PC-3 (cell line): Measurements from ENCODE around the gene RANGAP1. TPM values are rescaled to one million over a fixed set of nuclear protein-coding genes. Genes with fewer than 3 reads are reported as not detected.

Experiments used
- ATAC-seq: fragments of 200-7000 bp; cut with Tn5 transposase; 2 replicates; pipeline ENCODE4 v1.9.1; 2020; ENCODE audit warnings: mild to moderate bottlenecking, moderate library complexity
- BruUV-seq: library from RNA; stranded (reverse); fragments of 400-500 nt; replicated peaks from 2 replicates; lab custom pipeline; 2021; lab: Mats Ljungman, UMichigan
- CTCF ChIA-PET: fragments of 300-600 bp; sonication (Branson Sonifier 250); formaldehyde crosslinking; loops from one replicate; lab custom pipeline; 2022; ENCODE audit warnings: antibody characterized with exemption; lab: Charles Lee
- POLR2A ChIA-PET: fragments of 300-600 bp; sonication (Branson Sonifier 250); formaldehyde crosslinking; loops from one replicate; lab custom pipeline; 2022; ENCODE audit warnings: antibody characterized with exemption; ENCODE audit not compliant: unreplicated experiment; lab: Charles Lee
- DNase-seq: peaks from one replicate; pipeline ENCODE4 v3.0.0-alpha.2; 2015
- H2AFZ ChIP-seq: fragments of 300-600 bp; sonication (generic); 2 replicates; pipeline ENCODE4 v1.6.0; 2016; ENCODE audit warnings: antibody characterized with exemption, low read length
- H3F3A ChIP-seq: fragments of 300-600 bp; sonication (generic); one replicate; pipeline ENCODE4 v1.6.0; 2017; ENCODE audit warnings: antibody characterized with exemption, low read length, control low read depth, mild to moderate bottlenecking; ENCODE audit not compliant: unreplicated experiment
- H3K27ac ChIP-seq: fragments of 300-600 bp; sonication (generic); 2 replicates; pipeline ENCODE4 v1.5.1; 2016; ENCODE audit warnings: mild to moderate bottlenecking, low read length
- H3K27me3 ChIP-seq: fragments of 300-600 bp; sonication (generic); 2 replicates; pipeline ENCODE4 v1.6.1; 2016; ENCODE audit warnings: low read length, mixed read lengths
- H3K36me3 ChIP-seq: fragments of 300-600 bp; sonication (generic); 2 replicates; pipeline ENCODE4 v1.6.1; 2016; ENCODE audit warnings: low read depth, mixed run types, low read length, mixed read lengths
- H3K4me1 ChIP-seq: fragments of 300-600 bp; sonication (generic); 2 replicates; pipeline ENCODE4 v1.5.1; 2016; ENCODE audit warnings: low read length; ENCODE audit not compliant: insufficient read depth
- H3K4me2 ChIP-seq: fragments of 300-600 bp; sonication (generic); 2 replicates; pipeline ENCODE4 v1.6.0; 2016; ENCODE audit warnings: low read length
- H3K4me3 ChIP-seq: fragments of 300-600 bp; sonication (generic); 2 replicates; pipeline ENCODE4 v1.5.1; 2016; ENCODE audit warnings: mild to moderate bottlenecking, low read length, mixed read lengths
- H3K79me2 ChIP-seq: fragments of 300-600 bp; sonication (generic); 2 replicates; pipeline ENCODE4 v1.6.1; 2017; ENCODE audit warnings: low read length, mixed read lengths
- H3K9ac ChIP-seq: fragments of 300-600 bp; sonication (generic); 2 replicates; pipeline ENCODE4 v1.6.0; 2016; ENCODE audit warnings: mild to moderate bottlenecking, low read length
- H3K9me2 ChIP-seq: fragments of 300-600 bp; sonication (generic); replicated peaks from 2 replicates; pipeline ENCODE4 v1.6.1; 2016; ENCODE audit warnings: mixed run types, low read length, mixed read lengths
- H3K9me3 ChIP-seq: fragments of 300-600 bp; sonication (generic); 2 replicates; pipeline ENCODE4 v1.6.1; 2016; ENCODE audit warnings: low read length, mixed read lengths
- H4K20me1 ChIP-seq: fragments of 300-600 bp; sonication (generic); 2 replicates; pipeline ENCODE4 v1.6.1; 2016; ENCODE audit warnings: low read length, mixed read lengths
- EZH2 ChIP-seq: fragments of 300-600 bp; sonication (generic); IDR thresholded peaks from one replicate; pipeline ENCODE4 v1.6.1; 2017; ENCODE audit warnings: antibody characterized with exemption, mild to moderate bottlenecking, low read length; ENCODE audit not compliant: unreplicated experiment
- EZH2phosphoT487 ChIP-seq: fragments of 300-600 bp; sonication (generic); IDR thresholded peaks from 2 replicates; pipeline ENCODE4 v1.6.1; 2018; ENCODE audit warnings: mild to moderate bottlenecking, antibody characterized with exemption, low read length, borderline replicate concordance
- intact Hi-C: fragments of 100-400 bp; cut with micrococcal nuclease; formaldehyde crosslinking; loops from 2 replicates; pipeline ENCODE4 v1.9.0; 2023
- total RNA-seq: library from RNA; depleted of rRNA; stranded (reverse); fragments of >200 nt; gene quantifications from 2 replicates; pipeline ENCODE4 v1.2.3, GENCODE V29; 2014
- TF ChIP-seq, protein P1 (sequence below): fragments of 300-600 bp; sonication (generic); conservative IDR thresholded peaks from 2 replicates; pipeline ENCODE4 v1.5.1; 2017; ENCODE audit warnings: antibody characterized with exemption, low read depth, mild to moderate bottlenecking, low read length

The RANGAP1 gene
- total RNA-seq, 1 experiment from 2014 or later, result 99.0 TPM

DNA sequence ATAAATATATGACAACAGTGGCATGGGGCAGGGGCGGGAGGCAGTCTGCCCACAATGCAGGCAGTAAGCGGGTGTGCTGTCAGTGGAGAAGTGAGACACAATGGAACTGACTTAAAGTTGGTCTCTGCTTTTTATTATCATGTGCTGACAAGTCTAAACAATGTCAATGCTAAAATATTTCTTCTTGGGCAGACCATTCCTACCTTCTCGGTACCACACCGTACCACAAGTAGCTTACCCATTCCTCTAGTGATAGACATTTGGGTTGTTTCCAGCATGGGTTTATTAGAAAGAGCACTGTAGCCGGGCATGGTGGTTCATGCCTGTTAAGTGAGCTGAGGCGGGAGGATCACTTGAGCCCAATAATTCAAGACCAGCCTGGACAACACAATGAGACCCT, 42.6 kb downstream of the RANGAP1 start:
- no TSS peak for BruUV-seq
- H3F3A ChIP-seq, result no peaks in the 10 kb centered on the region
- H3K9ac ChIP-seq, result no peak overlapping the region
- H2AFZ ChIP-seq, result no peak overlapping the region
- H3K36me3 ChIP-seq, result no peaks in the 10 kb centered on the region; the same call in 1 of the 2 replicates
- ChIA-PET POLR2A (no interaction called here), CTCF (no interaction called here)
- H3K27me3 ChIP-seq, result no peaks in the 10 kb centered on the region
- no peaks in the 10 kb centered on the region for H4K20me1 ChIP-seq
- DNase-seq (no peak), ATAC-seq (no peak)
- no peaks in the 10 kb centered on the region for H3K79me2 ChIP-seq
- no peak overlapping the region for H3K4me3 ChIP-seq
- no peak overlapping the region for H3K27ac ChIP-seq
- intact Hi-C loops, result no loop called here
- no peaks in the 10 kb centered on the region for H3K4me1 ChIP-seq
- TF ChIP-seq, protein P1, sequence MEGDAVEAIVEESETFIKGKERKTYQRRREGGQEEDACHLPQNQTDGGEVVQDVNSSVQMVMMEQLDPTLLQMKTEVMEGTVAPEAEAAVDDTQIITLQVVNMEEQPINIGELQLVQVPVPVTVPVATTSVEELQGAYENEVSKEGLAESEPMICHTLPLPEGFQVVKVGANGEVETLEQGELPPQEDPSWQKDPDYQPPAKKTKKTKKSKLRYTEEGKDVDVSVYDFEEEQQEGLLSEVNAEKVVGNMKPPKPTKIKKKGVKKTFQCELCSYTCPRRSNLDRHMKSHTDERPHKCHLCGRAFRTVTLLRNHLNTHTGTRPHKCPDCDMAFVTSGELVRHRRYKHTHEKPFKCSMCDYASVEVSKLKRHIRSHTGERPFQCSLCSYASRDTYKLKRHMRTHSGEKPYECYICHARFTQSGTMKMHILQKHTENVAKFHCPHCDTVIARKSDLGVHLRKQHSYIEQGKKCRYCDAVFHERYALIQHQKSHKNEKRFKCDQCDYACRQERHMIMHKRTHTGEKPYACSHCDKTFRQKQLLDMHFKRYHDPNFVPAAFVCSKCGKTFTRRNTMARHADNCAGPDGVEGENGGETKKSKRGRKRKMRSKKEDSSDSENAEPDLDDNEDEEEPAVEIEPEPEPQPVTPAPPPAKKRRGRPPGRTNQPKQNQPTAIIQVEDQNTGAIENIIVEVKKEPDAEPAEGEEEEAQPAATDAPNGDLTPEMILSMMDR, result no peak
- no peak for TF ChIP-seq EZH2phosphoT487
- TF ChIP-seq EZH2, result no peak
- no peaks in the 10 kb centered on the region for H3K9me3 ChIP-seq
- H3K4me2 ChIP-seq, result no peak overlapping the region
- H3K9me2 ChIP-seq, result no peaks in the 10 kb centered on the region

DNA sequence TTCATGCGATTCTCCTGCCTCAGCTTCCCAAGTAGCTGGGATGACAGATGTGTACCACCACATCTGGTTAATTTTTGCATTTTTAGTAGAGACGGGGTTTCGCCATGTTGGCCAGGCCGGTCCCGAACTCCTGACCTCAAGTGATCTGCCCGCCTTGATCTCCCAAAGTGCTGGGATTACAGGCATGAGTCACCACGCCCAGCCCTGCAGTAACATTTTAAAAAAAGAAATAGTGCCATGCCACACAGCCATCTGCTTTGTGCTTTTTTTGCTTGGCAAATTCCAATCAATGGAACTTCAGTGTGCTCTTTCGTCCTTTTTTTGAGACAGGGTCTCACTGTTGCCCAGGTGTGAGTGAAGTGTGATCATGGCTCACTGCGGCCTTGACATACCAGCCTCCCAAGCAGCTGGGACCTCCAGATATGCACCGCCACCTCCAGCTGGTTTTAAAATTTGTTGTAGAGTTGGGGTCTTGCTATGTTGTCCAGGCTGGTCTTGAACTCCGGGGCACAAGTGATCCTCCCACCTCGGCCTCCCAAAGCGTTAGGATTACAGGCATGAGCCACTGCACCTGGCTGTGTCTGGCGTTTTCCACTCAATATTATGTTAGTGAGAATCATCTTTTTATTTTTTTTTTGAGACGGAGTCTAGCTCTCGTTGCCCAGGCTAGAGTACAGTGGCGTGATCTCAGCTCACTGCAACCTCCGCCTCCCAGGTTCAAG, 43.4 kb downstream of the RANGAP1 start:
- DNase-seq, result no peak
- no peaks in the 10 kb centered on the region for H3K27me3 ChIP-seq
- H3F3A ChIP-seq, result no peaks in the 10 kb centered on the region
- no peak for TF ChIP-seq EZH2
- TF ChIP-seq EZH2phosphoT487, result no peak
- TF ChIP-seq, protein P1, result no peak
- no peaks in the 10 kb centered on the region for H3K79me2 ChIP-seq
- CTCF ChIA-PET, result no interaction called here
- H2AFZ ChIP-seq, result no peak overlapping the region
- no peaks in the 10 kb centered on the region for H3K9me3 ChIP-seq
- no peaks in the 10 kb centered on the region for H3K9me2 ChIP-seq
- no peak overlapping the region for H3K4me2 ChIP-seq
- no peak overlapping the region for H3K4me3 ChIP-seq
- no peaks in the 10 kb centered on the region for H3K36me3 ChIP-seq
- no TSS peak for BruUV-seq
- POLR2A ChIA-PET, result no interaction called here
- ATAC-seq, result no peak
- no peaks in the 10 kb centered on the region for H4K20me1 ChIP-seq
- H3K9ac ChIP-seq, result no peak overlapping the region
- no peak overlapping the region for H3K27ac ChIP-seq
- H3K4me1 ChIP-seq, result no peaks in the 10 kb centered on the region
- intact Hi-C loops, result no loop called here

DNA sequence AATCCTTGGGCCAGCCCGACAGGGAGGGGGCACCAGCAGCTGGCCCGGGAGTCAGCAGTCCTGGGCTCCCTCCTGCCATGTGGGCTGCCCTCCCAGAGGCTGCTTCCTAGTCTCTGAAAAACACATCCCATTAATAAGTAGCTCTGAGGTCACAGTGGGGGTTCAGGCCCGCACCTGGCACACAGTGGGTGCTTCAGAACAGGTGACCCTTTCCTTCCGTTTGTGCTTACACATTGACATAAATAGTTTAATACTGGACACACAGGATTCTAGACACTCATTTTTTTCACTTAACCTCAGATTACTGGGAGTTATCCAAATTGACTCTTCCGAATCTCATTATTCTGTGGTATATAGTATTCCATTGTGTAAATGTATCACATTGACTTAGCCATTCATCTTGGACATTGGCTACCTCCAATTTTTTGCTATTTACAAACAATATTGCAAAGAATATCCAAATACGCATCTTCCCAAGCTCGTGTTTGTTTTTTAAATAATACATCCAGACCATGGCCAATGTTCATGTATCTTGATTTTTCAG, 44.8 kb downstream of the RANGAP1 start:
- no peaks in the 10 kb centered on the region for H3K27me3 ChIP-seq
- 0 out of 2 replicates have a peak, but pooled peaks cover 3% of the 10 kb centered on the region for H3K4me1 ChIP-seq
- intact Hi-C loops, result no loop called here
- TF ChIP-seq EZH2 (no peak), EZH2phosphoT487 (no peak)
- TF ChIP-seq, protein P1, result no peak
- H3K9ac ChIP-seq, result no peak overlapping the region
- no peak overlapping the region for H2AFZ ChIP-seq
- DNase-seq (no peak), ATAC-seq (no peak)
- H3K9me3 ChIP-seq, result no peaks in the 10 kb centered on the region
- ChIA-PET CTCF (no interaction called here), POLR2A (no interaction called here)
- no peaks in the 10 kb centered on the region for H3K36me3 ChIP-seq
- no peaks in the 10 kb centered on the region for H4K20me1 ChIP-seq
- no peak overlapping the region for H3K27ac ChIP-seq
- H3K9me2 ChIP-seq, result no peaks in the 10 kb centered on the region
- H3K4me3 ChIP-seq, result no peak overlapping the region
- H3K4me2 ChIP-seq, result no peak overlapping the region
- no TSS peak for BruUV-seq
- H3F3A ChIP-seq, result no peaks in the 10 kb centered on the region
- H3K79me2 ChIP-seq, result no peaks in the 10 kb centered on the region
